Measurements from ENCODE around the gene RARA. TPM values are rescaled to one million over a fixed set of nuclear protein-coding genes. Genes with fewer than 3 reads are reported as not detected.

Gene RARA
- total RNA-seq, 1 experiment from 2014 or later: 35.1 TPM

DNA sequence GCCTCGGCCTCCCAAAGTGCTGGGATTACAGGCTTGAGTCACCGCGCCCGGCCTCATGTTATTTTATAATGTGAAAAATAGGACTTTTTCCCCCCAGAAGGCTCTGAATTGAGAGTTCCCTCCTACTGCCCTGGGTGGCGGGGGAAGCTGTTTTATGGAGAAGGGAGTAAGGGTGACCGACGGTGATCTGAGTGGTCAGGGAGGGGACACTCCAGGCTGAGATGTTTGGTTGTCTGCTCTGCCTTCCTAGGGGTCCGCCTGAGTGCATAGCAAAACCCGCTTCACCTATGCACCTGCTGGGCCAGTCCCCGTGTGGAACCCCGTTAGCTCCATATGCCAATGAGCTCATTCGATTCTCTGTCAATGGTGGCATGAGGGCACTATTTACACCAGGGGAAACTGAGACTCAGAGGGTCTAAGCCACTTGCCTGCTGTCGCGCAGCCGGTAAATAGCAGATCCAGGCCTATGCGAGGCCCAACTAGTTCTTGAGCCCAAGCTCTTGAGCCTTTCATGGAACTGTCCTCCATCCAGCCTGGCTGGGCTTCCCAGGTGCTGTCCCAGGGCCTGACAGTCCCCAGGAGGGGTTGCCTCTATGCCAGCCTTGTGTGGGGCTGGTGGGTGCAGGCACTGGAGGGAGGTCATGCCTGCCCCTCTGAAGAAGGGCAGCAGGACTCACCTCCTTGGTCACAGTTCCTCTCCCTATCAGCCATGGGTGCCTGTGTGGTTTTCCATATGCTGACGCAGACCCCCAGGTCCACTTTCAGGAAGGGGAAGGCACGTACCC is 57.3 kb downstream of the RARA start:
- Histone ChIP-seq H2AFZ (ENCODE audit: low read depth, low read length, poor library complexity, severe bottlenecking) (no peak overlapping the region), H4K20me1 (ENCODE audit: insufficient read depth) (no peaks in the 10 kb centered on the region), H3K4me2 (ENCODE audit: low read length) (no peak overlapping the region), H3K9me3 (ENCODE audit: control insufficient read depth in 1 of 2, insufficient read depth in 1 of 2, low read depth in 1 of 2, low read length in 2 of 2) (no peaks in the 10 kb centered on the region), H3K4me1 (ENCODE audit: control insufficient read depth in 1 of 2, insufficient read depth in 2 of 2, low read length in 2 of 2) (peaks cover 4 to 22% of the 10 kb centered on the region in 2 experiments; a peak in 3 of 4 replicates), H3K27me3 (ENCODE audit: insufficient read depth, low read length) (no peaks in the 10 kb centered on the region), H3K79me2 (ENCODE audit: insufficient read depth, low read length) (no peaks in the 10 kb centered on the region), H3K4me3 (replicated peaks in 1 of 2; ENCODE audit: low read depth in 1 of 2, low read length in 2 of 2) (no peak overlapping the region), H3K9me2 (ENCODE audit: insufficient read depth) (no peaks in the 10 kb centered on the region), H3K36me3 (ENCODE audit: control insufficient read depth in 1 of 2, insufficient read depth in 2 of 2, low read length in 2 of 2) (no peaks in the 10 kb centered on the region), H3K27ac (ENCODE audit: low read depth, low read length) (no peak overlapping the region), H3K9ac (ENCODE audit: low read length) (no peak overlapping the region)
- ChIA-PET POLR2A (interaction anchor here (2.3 kb wide), 1 partner anchor 170 kb away, joined by 6 read pairs; no protein-coding TSS in a partner anchor), CTCF (interaction anchor here (0.7 to 1.3 kb wide), 2 partner anchors 110 to 194 kb away, joined by 3 to 5 read pairs; no protein-coding TSS in a partner anchor), RAD21 (ENCODE audit: low non-redundant PET in 1 of 2, low total read pairs in 2 of 2, uncharacterized antibody in 2 of 2, unreplicated experiment in 2 of 2) (interaction anchor here in 1 of 2 experiments (1.5 kb wide), 1 partner anchor 194 kb away, joined by 3 read pairs; no protein-coding TSS in a partner anchor)
- intact Hi-C loops (cut with micrococcal nuclease): no loop called here
- DNase-seq (ENCODE audit: low read depth, low spot score): no peak
- TF ChIP-seq POLR2A (IDR thresholded peaks at IDR 0.05; ENCODE audit: borderline replicate concordance, extremely low read depth, insufficient read depth, insufficient read length) (no peak), ZFX (IDR thresholded peaks at IDR 0.05) (no peak), JUND (IDR thresholded peaks at IDR 0.05) (no peak), POLR2AphosphoS5 (IDR thresholded peaks at IDR 0.05; ENCODE audit: low read depth, low read length) (no peak), FOSL1 (IDR thresholded peaks at IDR 0.05; ENCODE audit: low read depth) (no peak), SP1 (IDR thresholded peaks at IDR 0.05; ENCODE audit: low read depth) (no peak), CEBPB (IDR thresholded peaks at IDR 0.05; ENCODE audit: low read depth) (no peak)
- ATAC-seq: no peak
- no TSS peak for BruUV-seq (replicated peaks)

DNA sequence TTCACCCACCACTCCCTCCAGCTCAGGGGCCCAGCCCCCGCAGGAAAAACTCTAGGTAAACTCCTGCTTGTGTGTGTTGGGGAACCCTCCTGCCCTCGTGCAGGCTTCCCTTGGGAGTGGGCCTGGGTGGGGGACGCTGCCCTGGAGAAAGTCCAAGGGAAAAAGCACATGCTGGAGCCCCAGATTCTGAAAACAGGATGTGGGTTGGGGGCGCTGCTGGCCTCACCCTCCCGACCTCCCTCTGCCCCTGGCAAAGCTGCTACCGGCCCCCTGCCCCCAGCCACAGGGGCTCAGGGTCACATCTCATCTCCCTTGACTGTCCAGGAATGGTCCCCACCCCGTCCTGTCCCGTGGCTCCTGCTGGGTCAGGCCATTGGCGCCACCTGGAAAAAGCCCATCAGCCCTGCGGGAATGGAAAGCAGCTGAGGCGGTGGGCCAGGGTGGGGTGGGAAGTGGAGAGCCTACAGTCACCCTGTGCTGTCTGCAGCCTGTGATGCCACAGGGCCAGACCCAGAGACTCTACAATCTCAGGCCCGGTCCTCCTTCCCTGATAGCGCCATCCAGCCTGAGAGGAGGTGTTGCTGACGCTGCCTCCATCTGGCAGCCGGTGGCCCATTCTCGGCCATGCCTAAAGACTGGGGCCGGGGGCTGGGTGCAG is 58.0 kb downstream of the RARA start:
- RAD21 ChIA-PET (ENCODE audit: low non-redundant PET in 1 of 2, low total read pairs in 2 of 2, uncharacterized antibody in 2 of 2, unreplicated experiment in 2 of 2): no interaction called here
- Histone ChIP-seq H3K36me3 (ENCODE audit: control insufficient read depth in 1 of 2, insufficient read depth in 2 of 2, low read length in 2 of 2) (no peaks in the 10 kb centered on the region), H4K20me1 (ENCODE audit: insufficient read depth) (no peaks in the 10 kb centered on the region), H3K4me3 (replicated peaks in 1 of 2; ENCODE audit: low read depth in 1 of 2, low read length in 2 of 2) (no peak overlapping the region), H3K4me1 (ENCODE audit: control insufficient read depth in 1 of 2, insufficient read depth in 2 of 2, low read length in 2 of 2) (peaks cover 3 to 21% of the 10 kb centered on the region in 2 experiments; a peak in 3 of 4 replicates), H3K9me3 (ENCODE audit: control insufficient read depth in 1 of 2, insufficient read depth in 1 of 2, low read depth in 1 of 2, low read length in 2 of 2) (no peaks in the 10 kb centered on the region), H3K27me3 (ENCODE audit: insufficient read depth, low read length) (no peaks in the 10 kb centered on the region), H2AFZ (ENCODE audit: low read depth, low read length, poor library complexity, severe bottlenecking) (no peak overlapping the region), H3K27ac (ENCODE audit: low read depth, low read length) (no peak overlapping the region), H3K9ac (ENCODE audit: low read length) (no peak overlapping the region), H3K4me2 (ENCODE audit: low read length) (no peak overlapping the region), H3K9me2 (ENCODE audit: insufficient read depth) (no peaks in the 10 kb centered on the region), H3K79me2 (ENCODE audit: insufficient read depth, low read length) (no peaks in the 10 kb centered on the region)
- intact Hi-C loops (cut with micrococcal nuclease): no loop called here
- BruUV-seq (replicated peaks): no TSS peak
- DNase-seq (ENCODE audit: low read depth, low spot score) (no peak), ATAC-seq (no peak)
- POLR2A ChIA-PET: no interaction called here
- CTCF ChIA-PET: no interaction called here
- TF ChIP-seq POLR2AphosphoS5 (IDR thresholded peaks at IDR 0.05; ENCODE audit: low read depth, low read length) (no peak), CBX3 (IDR thresholded peaks at IDR 0.05; ENCODE audit: low read depth) (no peak), RAD21 (IDR thresholded peaks at IDR 0.05; ENCODE audit: low read depth) (no peak), ZFX (IDR thresholded peaks at IDR 0.05) (no peak), FOSL1 (IDR thresholded peaks at IDR 0.05; ENCODE audit: low read depth) (no peak), EZH2 (IDR thresholded peaks at IDR 0.05) (no peak), TCF7L2 (IDR thresholded peaks at IDR 0.05; ENCODE audit: borderline replicate concordance, extremely low read depth, insufficient read depth, insufficient read length) (no peak), JUND (IDR thresholded peaks at IDR 0.05) (no peak)
- TF ChIP-seq, protein P1, sequence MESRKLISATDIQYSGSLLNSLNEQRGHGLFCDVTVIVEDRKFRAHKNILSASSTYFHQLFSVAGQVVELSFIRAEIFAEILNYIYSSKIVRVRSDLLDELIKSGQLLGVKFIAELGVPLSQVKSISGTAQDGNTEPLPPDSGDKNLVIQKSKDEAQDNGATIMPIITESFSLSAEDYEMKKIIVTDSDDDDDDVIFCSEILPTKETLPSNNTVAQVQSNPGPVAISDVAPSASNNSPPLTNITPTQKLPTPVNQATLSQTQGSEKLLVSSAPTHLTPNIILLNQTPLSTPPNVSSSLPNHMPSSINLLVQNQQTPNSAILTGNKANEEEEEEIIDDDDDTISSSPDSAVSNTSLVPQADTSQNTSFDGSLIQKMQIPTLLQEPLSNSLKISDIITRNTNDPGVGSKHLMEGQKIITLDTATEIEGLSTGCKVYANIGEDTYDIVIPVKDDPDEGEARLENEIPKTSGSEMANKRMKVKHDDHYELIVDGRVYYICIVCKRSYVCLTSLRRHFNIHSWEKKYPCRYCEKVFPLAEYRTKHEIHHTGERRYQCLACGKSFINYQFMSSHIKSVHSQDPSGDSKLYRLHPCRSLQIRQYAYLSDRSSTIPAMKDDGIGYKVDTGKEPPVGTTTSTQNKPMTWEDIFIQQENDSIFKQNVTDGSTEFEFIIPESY (IDR thresholded peaks at IDR 0.05; ENCODE audit: extremely low read depth, insufficient replicate concordance, low read length): no peak
- TF ChIP-seq, protein P2, sequence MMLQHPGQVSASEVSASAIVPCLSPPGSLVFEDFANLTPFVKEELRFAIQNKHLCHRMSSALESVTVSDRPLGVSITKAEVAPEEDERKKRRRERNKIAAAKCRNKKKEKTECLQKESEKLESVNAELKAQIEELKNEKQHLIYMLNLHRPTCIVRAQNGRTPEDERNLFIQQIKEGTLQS (IDR thresholded peaks at IDR 0.05): no peak
- TF ChIP-seq, protein P3, sequence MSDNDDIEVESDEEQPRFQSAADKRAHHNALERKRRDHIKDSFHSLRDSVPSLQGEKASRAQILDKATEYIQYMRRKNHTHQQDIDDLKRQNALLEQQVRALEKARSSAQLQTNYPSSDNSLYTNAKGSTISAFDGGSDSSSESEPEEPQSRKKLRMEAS (IDR thresholded peaks at IDR 0.05): no peak

Data from HCT116 (cell line).